Measurements from ENCODE around the gene ITCH.
A peak's percentile ranks its signal among the peaks of the same experiment; 100 is the strongest.

Gene ITCH

GRCh38 chr20:34546751-34547181 lies 183.7 kb downstream of the ITCH start:
- FAIRE-seq (no peak), DNase-seq (ENCODE audit: insufficient read length, low spot score) (no peak)
- TF ChIP-seq POU2F2 (IDR thresholded peaks at IDR 0.05; ENCODE audit: low read depth, low read length) = no peak
- no peak for TF ChIP-seq POLR2AphosphoS5 (IDR thresholded peaks at IDR 0.05; ENCODE audit: low read depth, low read length)
- no peak for TF ChIP-seq SPI1 (IDR thresholded peaks at IDR 0.05; ENCODE audit: low read depth, low read length)
- TF ChIP-seq TAF1 (IDR thresholded peaks at IDR 0.05; ENCODE audit: low read depth, low read length) = no peak
- TF ChIP-seq PAX5 (IDR thresholded peaks at IDR 0.05; ENCODE audit: insufficient read depth, low read length, severe bottlenecking) = no peak
- TF ChIP-seq POLR2A (IDR thresholded peaks at IDR 0.05; ENCODE audit: low read depth, low read length) = no peak

DNA sequence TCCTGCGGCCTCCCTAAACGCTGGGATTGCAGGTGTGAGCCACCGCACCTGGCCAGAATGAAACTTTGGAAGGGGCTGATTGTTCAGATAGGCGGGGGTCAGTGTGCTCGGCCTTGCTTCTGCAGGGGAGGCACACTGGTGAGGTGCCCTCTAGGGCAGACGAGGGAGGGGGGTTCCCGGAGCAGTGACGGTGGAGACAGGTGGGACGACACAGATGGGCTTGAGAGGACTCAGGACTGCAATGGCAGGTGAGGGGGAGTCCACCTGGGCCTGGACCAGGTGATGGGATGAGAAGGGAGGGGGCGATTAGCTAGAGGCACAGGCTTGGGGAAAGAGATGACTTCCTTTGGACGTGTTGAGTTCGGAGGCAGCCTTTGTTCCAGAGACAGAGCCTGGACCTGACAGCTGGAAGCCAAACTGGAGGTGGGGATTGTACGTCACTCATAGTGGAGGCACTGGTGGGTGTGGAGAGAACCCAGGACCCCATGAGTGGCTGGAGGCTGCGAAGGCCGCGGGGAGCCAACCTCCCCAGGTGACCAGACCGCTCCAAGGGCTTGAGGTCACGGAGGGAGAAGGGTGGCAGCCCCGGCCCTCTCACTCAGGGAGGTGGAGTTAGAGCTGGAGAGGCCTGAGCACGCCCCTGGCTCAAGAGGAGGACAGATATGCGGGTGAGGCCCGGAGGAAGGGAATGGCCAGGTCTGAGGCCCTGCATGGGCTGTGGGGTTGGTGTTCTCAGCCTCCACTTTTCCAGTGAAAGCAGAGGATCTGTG lies 185.0 kb downstream of the ITCH start:
- DNase-seq (ENCODE audit: insufficient read length, low spot score) (no peak), FAIRE-seq (no peak)
- TF ChIP-seq POLR2AphosphoS5 (IDR thresholded peaks at IDR 0.05; ENCODE audit: low read depth, low read length) (no peak), TAF1 (IDR thresholded peaks at IDR 0.05; ENCODE audit: low read depth, low read length) (no peak), PAX5 (IDR thresholded peaks at IDR 0.05; ENCODE audit: insufficient read depth, low read length, severe bottlenecking) (no peak), SPI1 (IDR thresholded peaks at IDR 0.05; ENCODE audit: low read depth, low read length) (no peak), POU2F2 (IDR thresholded peaks at IDR 0.05; ENCODE audit: low read depth, low read length) (no peak), POLR2A (IDR thresholded peaks at IDR 0.05; ENCODE audit: low read depth, low read length) (no peak)

- FAIRE-seq = no peak
- TF ChIP-seq POU2F2 (IDR thresholded peaks at IDR 0.05; ENCODE audit: low read depth, low read length) (no peak), TAF1 (IDR thresholded peaks at IDR 0.05; ENCODE audit: low read depth, low read length) (no peak), POLR2A (IDR thresholded peaks at IDR 0.05; ENCODE audit: low read depth, low read length) (no peak), SPI1 (IDR thresholded peaks at IDR 0.05; ENCODE audit: low read depth, low read length) (no peak), PAX5 (IDR thresholded peaks at IDR 0.05; ENCODE audit: insufficient read depth, low read length, severe bottlenecking) (no peak), POLR2AphosphoS5 (IDR thresholded peaks at IDR 0.05; ENCODE audit: low read depth, low read length) (no peak)
- no peak for DNase-seq (ENCODE audit: insufficient read length, low spot score)
These were observed 186.3 kb downstream of the ITCH start for GRCh38 chr20:34549291-34549928.

GRCh38 chr20:34549929-34550305 lies 186.8 kb downstream of the ITCH start:
- DNase-seq (ENCODE audit: insufficient read length, low spot score) = no peak
- FAIRE-seq = no peak
- no peak for TF ChIP-seq POLR2AphosphoS5 (IDR thresholded peaks at IDR 0.05; ENCODE audit: low read depth, low read length)
- TF ChIP-seq SPI1 (IDR thresholded peaks at IDR 0.05; ENCODE audit: low read depth, low read length) = no peak
- TF ChIP-seq TAF1 (IDR thresholded peaks at IDR 0.05; ENCODE audit: low read depth, low read length) = no peak
- no peak for TF ChIP-seq PAX5 (IDR thresholded peaks at IDR 0.05; ENCODE audit: insufficient read depth, low read length, severe bottlenecking)
- no peak for TF ChIP-seq POU2F2 (IDR thresholded peaks at IDR 0.05; ENCODE audit: low read depth, low read length)
- TF ChIP-seq POLR2A (IDR thresholded peaks at IDR 0.05; ENCODE audit: low read depth, low read length) = no peak

DNA sequence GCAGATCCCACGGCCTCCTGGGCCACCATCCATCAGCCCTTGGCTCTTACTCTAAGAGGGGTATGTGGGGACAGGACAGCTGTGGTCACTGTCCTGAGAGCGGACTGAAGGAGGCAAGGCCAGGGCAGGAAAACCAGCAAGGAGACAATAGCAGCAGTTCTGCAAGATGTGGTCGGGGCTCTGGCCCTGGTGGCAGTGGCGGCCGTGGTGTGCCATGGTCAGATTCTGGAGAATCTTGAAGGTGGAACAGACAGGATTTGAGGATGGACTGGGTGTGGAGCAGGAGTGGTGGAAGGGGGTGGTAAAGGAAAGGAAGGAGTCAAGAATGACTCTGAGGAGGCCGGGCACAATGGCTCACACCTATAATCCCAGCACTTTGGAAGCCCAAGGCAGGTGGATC lies 189.5 kb downstream of the ITCH start:
- FAIRE-seq (no peak), DNase-seq (ENCODE audit: insufficient read length, low spot score) (no peak)
- TF ChIP-seq SPI1 (IDR thresholded peaks at IDR 0.05; ENCODE audit: low read depth, low read length) = no peak

- DNase-seq (ENCODE audit: insufficient read length, low spot score) (no peak), FAIRE-seq (no peak)
- TF ChIP-seq POLR2AphosphoS5 (IDR thresholded peaks at IDR 0.05; ENCODE audit: low read depth, low read length) (no peak), SPI1 (IDR thresholded peaks at IDR 0.05; ENCODE audit: low read depth, low read length) (no peak), POU2F2 (IDR thresholded peaks at IDR 0.05; ENCODE audit: low read depth, low read length) (no peak), PAX5 (IDR thresholded peaks at IDR 0.05; ENCODE audit: insufficient read depth, low read length, severe bottlenecking) (no peak), TAF1 (IDR thresholded peaks at IDR 0.05; ENCODE audit: low read depth, low read length) (no peak), POLR2A (IDR thresholded peaks at IDR 0.05; ENCODE audit: low read depth, low read length) (no peak)
These were observed 190.3 kb downstream of the ITCH start for GRCh38 chr20:34553366-34553867.

- DNase-seq (ENCODE audit: insufficient read length, low spot score) (no peak), FAIRE-seq (no peak)
- TF ChIP-seq PAX5 (IDR thresholded peaks at IDR 0.05; ENCODE audit: insufficient read depth, low read length, severe bottlenecking) (no peak), POU2F2 (IDR thresholded peaks at IDR 0.05; ENCODE audit: low read depth, low read length) (no peak)
These were observed 194.9 kb downstream of the ITCH start for GRCh38 chr20:34557936-34558319.

- peak; percentile 94 for DNase-seq (ENCODE audit: insufficient read length, low spot score)
- FAIRE-seq = peak; percentile 89
- TF ChIP-seq POLR2AphosphoS5 (IDR thresholded peaks at IDR 0.05; ENCODE audit: low read depth, low read length) = no peak
- TF ChIP-seq POLR2A (IDR thresholded peaks at IDR 0.05; ENCODE audit: low read depth, low read length) = no peak
- TF ChIP-seq POU2F2 (IDR thresholded peaks at IDR 0.05; ENCODE audit: low read depth, low read length) = no peak
- no peak for TF ChIP-seq TAF1 (IDR thresholded peaks at IDR 0.05; ENCODE audit: low read depth, low read length)
- no peak for TF ChIP-seq SPI1 (IDR thresholded peaks at IDR 0.05; ENCODE audit: low read depth, low read length)
- TF ChIP-seq PAX5 (IDR thresholded peaks at IDR 0.05; ENCODE audit: insufficient read depth, low read length, severe bottlenecking) = no peak
These were observed 195.5 kb downstream of the ITCH start, which contains the start of gene MAP1LC3A for GRCh38 chr20:34558320-34559218. Gene MAP1LC3A (plus strand): TSS chr20:34558718. CDS start chr20:34558869, 151 bp downstream.

Data from GM12891 (cell line).